Tibial artery (tissue), 4 donors: ENCODE results near the gene ZBTB7C.

ENCODE experiments used
- DNase-seq, 2 donors: peaks; one replicate each; pipeline ENCODE4 v3.0.0-alpha.2; 2019
- H3K27ac ChIP-seq, 2 donors: fragments of 200-600 bp; sonication (generic) in 1 of 2; 1 replicate in 1 of 2; 2 replicates in 1 of 2; pipeline ENCODE4 v1.5.1; 2018 to 2019; ENCODE audit warnings: mild to moderate bottlenecking in 1 of 2
- H3K27me3 ChIP-seq, 2 donors: fragments of 200-600 bp; sonication (generic) in 1 of 2; one replicate each; pipeline versions ENCODE4 v1.5.1 to v1.6.0; 2016 to 2019
- H3K36me3 ChIP-seq, 3 donors: fragments of 200-600 bp; sonication (generic) in 2 of 3; one replicate each; pipeline ENCODE4 v1.5.1; 2016 to 2019; ENCODE audit warnings: mild to moderate bottlenecking in 2 of 3
- H3K4me1 ChIP-seq, 4 donors: fragments of 200-600 bp; sonication (generic) in 2 of 4; 1 replicate in 3 of 4; 2 replicates in 1 of 4; pipeline ENCODE4 v1.5.1; 2016 to 2019
- H3K4me3 ChIP-seq, 2 donors: fragments of 200-600 bp; sonication (generic) in 1 of 2; 1 replicate in 1 of 2; 2 replicates in 1 of 2; pipeline ENCODE4 v1.5.1; 2018 to 2019; ENCODE audit warnings: mild to moderate bottlenecking in 2 of 2
- H3K9me3 ChIP-seq, 3 donors: fragments of 200-600 bp; sonication (generic) in 1 of 3; one replicate each; pipeline ENCODE4 v1.5.1; 2016 to 2019
- CTCF ChIP-seq, 2 experiments: fragments of 200-600 bp in 1 of 2; fragments of 450-650 bp in 1 of 2; IDR thresholded peaks; one replicate each; pipeline ENCODE4 v1.5.1; 2017 to 2019; ENCODE audit warnings: antibody characterized with exemption in 2 of 2, mild to moderate bottlenecking in 1 of 2, moderate library complexity in 1 of 2
- intact Hi-C: fragments of 100-400 bp; cut with DNase I; formaldehyde crosslinking; loops from one replicate; pipeline ENCODE4 v1.15.0; 2023; ENCODE audit warnings: low total_unique reads

ZBTB7C gene

GRCh38 chr18:48160622-48161021, 248.6 kb downstream of the ZBTB7C start:
- peaks cover 0 to 44% (median 12%) of the 10 kb centered on the region in 4 donors for H3K4me1 ChIP-seq
- DNase-seq: peak in 1 of 2 donors; percentile 53
- no peaks in the 10 kb centered on the region for H3K27me3 ChIP-seq
- intact Hi-C loops: loop anchor here (5.0 kb wide), 1 partner anchor 287 kb away; no protein-coding TSS in a partner anchor
- no peaks in the 10 kb centered on the region for H3K9me3 ChIP-seq
- peak overlapping the region; percentile 71 to 80 for H3K4me3 ChIP-seq
- TF ChIP-seq CTCF (IDR thresholded peaks at IDR 0.05): no peak
- H3K36me3 ChIP-seq: no peaks in the 10 kb centered on the region
- peak overlapping the region; percentile 85 to 87 for H3K27ac ChIP-seq

- Histone ChIP-seq H3K4me1 (peaks cover 0 to 44% (median 12%) of the 10 kb centered on the region in 4 donors), H3K4me3 (no peak overlapping the region), H3K36me3 (no peaks in the 10 kb centered on the region), H3K27ac (peak overlapping the region in 1 of 2 donors; percentile 87), H3K9me3 (no peaks in the 10 kb centered on the region), H3K27me3 (no peaks in the 10 kb centered on the region)
- no peak for TF ChIP-seq CTCF (IDR thresholded peaks at IDR 0.05)
- intact Hi-C loops: loop anchor here (5.0 to 10.0 kb wide), 2 partner anchors 255 to 287 kb away; no protein-coding TSS in a partner anchor
- DNase-seq: peak in 1 of 2 donors; percentile 53
Measured at GRCh38 chr18:48159816-48160215, 249.4 kb downstream of the ZBTB7C start.

GRCh38 chr18:48158721-48159120, 250.5 kb downstream of the ZBTB7C start:
- peaks cover 0 to 49% (median 18%) of the 10 kb centered on the region in 4 donors for H3K4me1 ChIP-seq
- no peak overlapping the region for H3K27ac ChIP-seq
- TF ChIP-seq CTCF (IDR thresholded peaks at IDR 0.05): no peak
- no peak overlapping the region for H3K4me3 ChIP-seq
- no peaks in the 10 kb centered on the region for H3K36me3 ChIP-seq
- intact Hi-C loops: loop anchor here (10.0 kb wide), 1 partner anchor 256 kb away; no protein-coding TSS in a partner anchor
- no peak for DNase-seq
- H3K27me3 ChIP-seq: no peaks in the 10 kb centered on the region
- no peaks in the 10 kb centered on the region for H3K9me3 ChIP-seq

GRCh38 chr18:48157956-48158355, 251.2 kb downstream of the ZBTB7C start:
- intact Hi-C loops: loop anchor here (10.0 kb wide), 1 partner anchor 257 kb away; no protein-coding TSS in a partner anchor
- peaks cover 0 to 56% (median 25%) of the 10 kb centered on the region in 4 donors for H3K4me1 ChIP-seq
- no peak for TF ChIP-seq CTCF (IDR thresholded peaks at IDR 0.05)
- DNase-seq: no peak
- H3K27ac ChIP-seq: no peak overlapping the region
- H3K27me3 ChIP-seq: no peaks in the 10 kb centered on the region
- no peak overlapping the region for H3K4me3 ChIP-seq
- H3K9me3 ChIP-seq: no peaks in the 10 kb centered on the region
- no peaks in the 10 kb centered on the region for H3K36me3 ChIP-seq

- H3K36me3 ChIP-seq: no peaks in the 10 kb centered on the region
- intact Hi-C loops: loop anchor here (10.0 kb wide), 1 partner anchor 259 kb away; no protein-coding TSS in a partner anchor
- no peak for TF ChIP-seq CTCF (IDR thresholded peaks at IDR 0.05)
- peaks cover 0 to 48% (median 18%) of the 10 kb centered on the region in 4 donors for H3K4me1 ChIP-seq
- DNase-seq: no peak
- no peaks in the 10 kb centered on the region for H3K9me3 ChIP-seq
- no peak overlapping the region for H3K4me3 ChIP-seq
- H3K27me3 ChIP-seq: no peaks in the 10 kb centered on the region
- H3K27ac ChIP-seq: no peak overlapping the region
Measured at GRCh38 chr18:48155856-48156255, 253.3 kb downstream of the ZBTB7C start.
